Heart left ventricle (tissue), 13 donors: ENCODE data around the gene MUL1.

ENCODE experiments used
- CTCF ChIP-seq, 12 donors: fragments of 200-600 bp; sonication (generic) in 4 of 12; IDR thresholded peaks; one replicate each; pipeline versions ENCODE4 v1.5.0 to v1.8.0; 2018 to 2022; ENCODE audit warnings: antibody characterized with exemption in 12 of 12, mild to moderate bottlenecking in 5 of 12
- POLR2A ChIP-seq, 2 donors: fragments of 450-650 bp; IDR thresholded peaks; one replicate each; pipeline ENCODE4 v1.6.1; 2017; ENCODE audit warnings: antibody characterized with exemption in 2 of 2, mild to moderate bottlenecking in 2 of 2, moderate library complexity in 2 of 2
- donor health status: ischemic (EF 13 %, LVEDD 7.1; RV severe dilation, severe dysfunction).
- donor health status: DM: no; HTN: yes; CAD: no.
- donor health status: DM: no; HTN: no; CAD: no.
- donor health status: ischemic (EF 25% LVEDD 6.9; RV normal size, moderate dysfunction).
- donor health status: ischemic (EF 25% LVEDD 5.7; RV mildly dilated, moderate dysfunction).
- donor health status: ischemic (EF 35%, LVEDD 5.7; RV mildly dilated, moderate dysfunction).
- donor health status: nonischemic (EF 11% LVEDD 7.7; RV severe dilation, severe dysfunction).
- donor health status: DM: yes; HTN: yes; CAD: no.
- donor health status: PGD.
- donor health status: ischemic (EF 29% LVEDD 5.4; RV normal size, mild dysfunction).
- donor health status: nonischemic (EF 23%, LVEDD 6.1; RV moderate dilation, normal function).

- TF ChIP-seq POLR2A (IDR thresholded peaks at IDR 0.05) (no peak), CTCF (IDR thresholded peaks at IDR 0.05) (no peak)
Measured at GRCh38 chr1:20526267-20526666, 18.3 kb upstream of the MUL1 start.
